ENCODE data around the gene PCNT. TPM values are rescaled to one million over a fixed set of nuclear protein-coding genes. Genes with fewer than 3 reads are reported as not detected.

The PCNT gene
- polyA plus RNA-seq, 1 donor from 2014 or later, result 28.2 TPM

GRCh38 chr21:46323227-46323709 lies 688 bp upstream of the PCNT start:
- peak overlapping the region; percentile 31 for H3K9ac ChIP-seq (ENCODE audit: low read length)
- H3K4me2 ChIP-seq (ENCODE audit: low read length), result peak overlapping the region; percentile 83
- no peaks in the 10 kb centered on the region for H3K9me3 ChIP-seq (ENCODE audit: low read length)
- H3F3A ChIP-seq (ENCODE audit: insufficient read depth, low read length, poor library complexity, severe bottlenecking), result no peaks in the 10 kb centered on the region
- peak overlapping the region; percentile 83 for H3K4me3 ChIP-seq (ENCODE audit: low read length)
- peaks cover 49% of the 10 kb centered on the region for H3K79me2 ChIP-seq (replicated peaks; ENCODE audit: insufficient read depth, low read length)
- TF ChIP-seq POLR2AphosphoS5 (IDR thresholded peaks at IDR 0.05), result no peak
- TF ChIP-seq EP300 (conservative IDR thresholded peaks at IDR 0.05; ENCODE audit: poor library complexity, severe bottlenecking), result no peak
- no peak for TF ChIP-seq MXI1 (conservative IDR thresholded peaks at IDR 0.05; ENCODE audit: poor library complexity, severe bottlenecking)
- no peak for TF ChIP-seq REST (IDR thresholded peaks at IDR 0.05; ENCODE audit: borderline replicate concordance)
- TF ChIP-seq EZH2 (IDR thresholded peaks at IDR 0.05; ENCODE audit: borderline replicate concordance, insufficient read depth, low read length, poor library complexity, severe bottlenecking), result no peak
- H2AFZ ChIP-seq (ENCODE audit: low read depth, low read length), result peak overlapping the region; percentile 24
- H3K27ac ChIP-seq (ENCODE audit: low read length), result no peak overlapping the region
- no peaks in the 10 kb centered on the region for H4K20me1 ChIP-seq (ENCODE audit: insufficient read depth)
- H3K9me2 ChIP-seq (ENCODE audit: insufficient read depth, low read length), result no peaks in the 10 kb centered on the region
- no peaks in the 10 kb centered on the region for H3K36me3 ChIP-seq (ENCODE audit: insufficient read depth, low read length)
- no peaks in the 10 kb centered on the region for H3K27me3 ChIP-seq (ENCODE audit: insufficient read depth, low read depth, low read length)

GRCh38 chr21:46324390-46325072 lies 575 bp downstream of the PCNT start:
- H3K27ac ChIP-seq (ENCODE audit: low read length), result peak overlapping the region; percentile 87
- peak overlapping the region; percentile 49 for H3K4me2 ChIP-seq (ENCODE audit: low read length)
- TF ChIP-seq SMC3 (conservative IDR thresholded peaks at IDR 0.05; ENCODE audit: poor library complexity), result peak; percentile 7
- TF ChIP-seq EZH2 (IDR thresholded peaks at IDR 0.05; ENCODE audit: borderline replicate concordance, insufficient read depth, low read length, poor library complexity, severe bottlenecking), result no peak
- TF ChIP-seq REST (IDR thresholded peaks at IDR 0.05; ENCODE audit: borderline replicate concordance), result no peak
- TF ChIP-seq EP300 (conservative IDR thresholded peaks at IDR 0.05; ENCODE audit: poor library complexity, severe bottlenecking), result no peak
- TF ChIP-seq, protein P1, sequence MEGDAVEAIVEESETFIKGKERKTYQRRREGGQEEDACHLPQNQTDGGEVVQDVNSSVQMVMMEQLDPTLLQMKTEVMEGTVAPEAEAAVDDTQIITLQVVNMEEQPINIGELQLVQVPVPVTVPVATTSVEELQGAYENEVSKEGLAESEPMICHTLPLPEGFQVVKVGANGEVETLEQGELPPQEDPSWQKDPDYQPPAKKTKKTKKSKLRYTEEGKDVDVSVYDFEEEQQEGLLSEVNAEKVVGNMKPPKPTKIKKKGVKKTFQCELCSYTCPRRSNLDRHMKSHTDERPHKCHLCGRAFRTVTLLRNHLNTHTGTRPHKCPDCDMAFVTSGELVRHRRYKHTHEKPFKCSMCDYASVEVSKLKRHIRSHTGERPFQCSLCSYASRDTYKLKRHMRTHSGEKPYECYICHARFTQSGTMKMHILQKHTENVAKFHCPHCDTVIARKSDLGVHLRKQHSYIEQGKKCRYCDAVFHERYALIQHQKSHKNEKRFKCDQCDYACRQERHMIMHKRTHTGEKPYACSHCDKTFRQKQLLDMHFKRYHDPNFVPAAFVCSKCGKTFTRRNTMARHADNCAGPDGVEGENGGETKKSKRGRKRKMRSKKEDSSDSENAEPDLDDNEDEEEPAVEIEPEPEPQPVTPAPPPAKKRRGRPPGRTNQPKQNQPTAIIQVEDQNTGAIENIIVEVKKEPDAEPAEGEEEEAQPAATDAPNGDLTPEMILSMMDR (IDR thresholded peaks at IDR 0.05; ENCODE audit: poor library complexity, severe bottlenecking), result peak; percentile 42
- TF ChIP-seq RAD21 (conservative IDR thresholded peaks at IDR 0.05), result no peak
- TF ChIP-seq POLR2AphosphoS5 (IDR thresholded peaks at IDR 0.05), result peak; percentile 81
- no peak for TF ChIP-seq MXI1 (conservative IDR thresholded peaks at IDR 0.05; ENCODE audit: poor library complexity, severe bottlenecking)
- TF ChIP-seq TAF1 (IDR thresholded peaks at IDR 0.05; ENCODE audit: low read depth), result peak; percentile 7
- H3K79me2 ChIP-seq (replicated peaks; ENCODE audit: insufficient read depth, low read length), result peaks cover 49% of the 10 kb centered on the region
- H3K36me3 ChIP-seq (ENCODE audit: insufficient read depth, low read length), result no peaks in the 10 kb centered on the region
- peak overlapping the region; percentile 83 for H3K4me3 ChIP-seq (ENCODE audit: low read length)
- H3K9me2 ChIP-seq (ENCODE audit: insufficient read depth, low read length), result no peaks in the 10 kb centered on the region
- H2AFZ ChIP-seq (ENCODE audit: low read depth, low read length), result peak overlapping the region; percentile 56
- no peaks in the 10 kb centered on the region for H3K27me3 ChIP-seq (ENCODE audit: insufficient read depth, low read depth, low read length)
- no peaks in the 10 kb centered on the region for H3F3A ChIP-seq (ENCODE audit: insufficient read depth, low read length, poor library complexity, severe bottlenecking)
- H4K20me1 ChIP-seq (ENCODE audit: insufficient read depth), result no peaks in the 10 kb centered on the region
- H3K9me3 ChIP-seq (ENCODE audit: low read length), result no peaks in the 10 kb centered on the region
- peak overlapping the region; percentile 85 for H3K9ac ChIP-seq (ENCODE audit: low read length)
